GM18868 (cell line): ENCODE measurements around the gene C4orf36.
A peak's percentile ranks its signal among the peaks of the same experiment; 100 is the strongest.

ENCODE experiments used
- ATAC-seq: cut with Tn5 transposase; IDR thresholded peaks from one replicate; pipeline ENCODE4 v1.9.1; 2021; ENCODE audit warnings: mild to moderate bottlenecking, moderate library complexity; ENCODE audit not compliant: unreplicated experiment

Gene C4orf36

GRCh38 chr4:86891762-86892635, at the start of gene C4orf36:
Gene C4orf36 (minus strand): TSS chr4:86892422. CDS start chr4:86891520, 902 bp downstream.
- peak; percentile 72 for ATAC-seq

GRCh38 chr4:86940920-86941460, 48.8 kb upstream of the C4orf36 start:
- no peak for ATAC-seq

GRCh38 chr4:86939729-86940575, 47.7 kb upstream of the C4orf36 start:
- ATAC-seq = peak; percentile 62

- ATAC-seq = no peak
Observed at GRCh38 chr4:86938771-86939520, 46.7 kb upstream of the C4orf36 start.

- ATAC-seq = peak; percentile 32
Observed at GRCh38 chr4:86935853-86936733, 43.9 kb upstream of the C4orf36 start.

GRCh38 chr4:86935566-86935852, 43.3 kb upstream of the C4orf36 start:
- peak; percentile 0 for ATAC-seq

- ATAC-seq = peak; percentile 41
Observed at GRCh38 chr4:86934771-86935565, 42.7 kb upstream of the C4orf36 start, which contains the start of gene AFF1. Gene AFF1 (plus strand): TSS chr4:86935011. CDS start chr4:86948534, 13,523 bp downstream.

GRCh38 chr4:86934147-86934770, 42.0 kb upstream of the C4orf36 start:
- ATAC-seq = no peak

- ATAC-seq = peak; percentile 46
Observed at GRCh38 chr4:86928400-86929255, 36.4 kb upstream of the C4orf36 start.

- peak; percentile 41 for ATAC-seq
Observed at GRCh38 chr4:86927843-86928395, 35.7 kb upstream of the C4orf36 start.

- no peak for ATAC-seq
Observed at GRCh38 chr4:86926435-86927086, 34.3 kb upstream of the C4orf36 start.

GRCh38 chr4:86924811-86925210, 32.6 kb upstream of the C4orf36 start:
- ATAC-seq = no peak

GRCh38 chr4:86921608-86922252, 29.5 kb upstream of the C4orf36 start:
- no peak for ATAC-seq

GRCh38 chr4:86919561-86920223, 27.5 kb upstream of the C4orf36 start:
- ATAC-seq = no peak

- no peak for ATAC-seq
Observed at GRCh38 chr4:86918539-86919072, 26.4 kb upstream of the C4orf36 start.
